HL-60/S4 treated with retinoic acid at 250 ng/mL for 4 days and 3 days (cell line): ENCODE results near the gene NPY1R.

Experiments
- in situ Hi-C: fragments of 300-500 bp; cut with MboI; formaldehyde crosslinking; loops from 2 replicates; pipeline ENCODE4 v1.7.0; 2022; ENCODE audit warnings: low sequenced_read_pairs

NPY1R gene

GRCh38 chr4:163332526-163333406, at the start of gene NPY1R:
Gene NPY1R, minus strand, starts transcription at chr4:163332596. Its CDS starts 6,042 bp downstream, at chr4:163326554.
- in situ Hi-C loops = no loop called here

GRCh38 chr4:163380703-163381102, 48.3 kb upstream of the NPY1R start:
- in situ Hi-C loops = no loop called here

GRCh38 chr4:163378661-163379060, 46.3 kb upstream of the NPY1R start:
- in situ Hi-C loops = no loop called here

GRCh38 chr4:163372029-163372428, 39.6 kb upstream of the NPY1R start:
- in situ Hi-C loops = no loop called here

GRCh38 chr4:163367651-163368050, 35.3 kb upstream of the NPY1R start:
- in situ Hi-C loops = no loop called here

- in situ Hi-C loops = no loop called here
Observed at GRCh38 chr4:163356104-163356503, 23.7 kb upstream of the NPY1R start.

GRCh38 chr4:163353054-163353453, 20.7 kb upstream of the NPY1R start:
- in situ Hi-C loops = no loop called here

GRCh38 chr4:163350672-163351071, 18.3 kb upstream of the NPY1R start:
- in situ Hi-C loops = no loop called here

GRCh38 chr4:163344147-163345125, 12.0 kb upstream of the NPY1R start:
- in situ Hi-C loops = no loop called here

GRCh38 chr4:163343604-163344146, 11.3 kb upstream of the NPY1R start, which contains the start of gene NPY5R:
Gene NPY5R, plus strand, starts transcription at chr4:163343892. Its CDS starts 6,382 bp downstream, at chr4:163350274.
- in situ Hi-C loops = no loop called here

GRCh38 chr4:163335384-163335783, 3.0 kb upstream of the NPY1R start:
- in situ Hi-C loops = no loop called here

GRCh38 chr4:163331629-163332376, 593 bp downstream of the NPY1R start:
- in situ Hi-C loops = no loop called here

GRCh38 chr4:163330916-163331628, 1.3 kb downstream of the NPY1R start:
- in situ Hi-C loops = no loop called here

GRCh38 chr4:163317110-163317509, 15.3 kb downstream of the NPY1R start:
- in situ Hi-C loops = no loop called here

GRCh38 chr4:163309466-163309865, 22.9 kb downstream of the NPY1R start:
- in situ Hi-C loops = no loop called here

- in situ Hi-C loops = no loop called here
Observed at GRCh38 chr4:163303069-163303468, 29.3 kb downstream of the NPY1R start.

- in situ Hi-C loops = no loop called here
Observed at GRCh38 chr4:163300445-163300844, 32.0 kb downstream of the NPY1R start.

- in situ Hi-C loops = no loop called here
Observed at GRCh38 chr4:163295138-163295537, 37.3 kb downstream of the NPY1R start.

GRCh38 chr4:163284304-163284703, 48.1 kb downstream of the NPY1R start:
- in situ Hi-C loops = no loop called here
